Sigmoid colon (tissue), 4 donors: ENCODE data around the gene SYT9.

Experiments
- CTCF ChIP-seq, 4 experiments: fragments of 450-650 bp in 3 of 4; fragments of 200-600 bp in 1 of 4; IDR thresholded peaks; one replicate each; pipeline ENCODE4 v1.5.1; 2016 to 2019; ENCODE audit warnings: antibody characterized with exemption in 4 of 4, mild to moderate bottlenecking in 3 of 4, moderate library complexity in 2 of 4
- EP300 ChIP-seq, 4 donors: sonication (generic); formaldehyde crosslinking; IDR thresholded peaks; one replicate each; pipeline ENCODE4 v1.6.1; 2017; ENCODE audit warnings: antibody characterized with exemption in 4 of 4
- POLR2A ChIP-seq, 2 donors: fragments of 450-650 bp; IDR thresholded peaks; one replicate each; pipeline ENCODE4 v1.6.1; 2016; ENCODE audit warnings: antibody characterized with exemption in 2 of 2, mild to moderate bottlenecking in 2 of 2, moderate library complexity in 2 of 2
- POLR2AphosphoS5 ChIP-seq, 4 donors: sonication (generic); formaldehyde crosslinking; IDR thresholded peaks; one replicate each; pipeline ENCODE4 v1.6.1; 2017; ENCODE audit warnings: antibody characterized with exemption in 4 of 4

- no peak for TF ChIP-seq CTCF (IDR thresholded peaks at IDR 0.05)
- TF ChIP-seq POLR2A (IDR thresholded peaks at IDR 0.05), result no peak
- no peak for TF ChIP-seq EP300 (IDR thresholded peaks at IDR 0.05)
- no peak for TF ChIP-seq POLR2AphosphoS5 (IDR thresholded peaks at IDR 0.05)
Observed at GRCh38 chr11:7341551-7341950, 89.8 kb downstream of the SYT9 start.
